OCI-LY7 (cell line): ENCODE measurements around the gene TRAM2. TPM values are rescaled to one million over a fixed set of nuclear protein-coding genes. Genes with fewer than 3 reads are reported as not detected.

Experiments used
- BruUV-seq: library from RNA; stranded (reverse); fragments of 400-500 nt; replicated peaks from 2 replicates; lab custom pipeline; 2021; lab: Mats Ljungman, UMichigan
- CTCF ChIA-PET: fragments of 300-600 bp; sonication (Branson Sonifier 250); formaldehyde crosslinking; loops from one replicate; lab custom pipeline; 2022; ENCODE audit warnings: antibody characterized with exemption; ENCODE audit not compliant: unreplicated experiment; lab: Charles Lee
- POLR2A ChIA-PET: fragments of 300-600 bp; sonication (Branson Sonifier 250); formaldehyde crosslinking; loops from one replicate; lab custom pipeline; 2022; ENCODE audit warnings: antibody characterized with exemption; lab: Charles Lee
- DNase-seq: peaks from one replicate; pipeline ENCODE4 v3.0.0-alpha.2; 2015; ENCODE audit warnings: low spot score
- H2AFZ ChIP-seq: fragments of 200-600 bp; sonication (generic), shearing (Covaris generic); 2 replicates; pipeline ENCODE4 v1.6.1; 2014; ENCODE audit warnings: mild to moderate bottlenecking, antibody characterized with exemption, low read length, moderate library complexity
- H3K27ac ChIP-seq: fragments of 200-600 bp; sonication (generic); 2 replicates; pipeline ENCODE4 v1.5.1; 2014; ENCODE audit warnings: mixed run types, low read depth, mild to moderate bottlenecking, moderate library complexity, low read length, inconsistent platforms; ENCODE audit not compliant: poor library complexity, severe bottlenecking
- H3K36me3 ChIP-seq: fragments of 200-600 bp; sonication (generic); 2 replicates; pipeline ENCODE4 v1.6.1; 2014; ENCODE audit warnings: mild to moderate bottlenecking, antibody characterized with exemption, low read length, moderate library complexity, mixed read lengths; ENCODE audit not compliant: insufficient read depth
- H3K4me1 ChIP-seq: fragments of 200-600 bp; sonication (generic); 2 replicates; pipeline ENCODE4 v1.5.1; 2014; ENCODE audit warnings: mild to moderate bottlenecking, low read length; ENCODE audit not compliant: insufficient read depth, poor library complexity, severe bottlenecking
- H3K4me2 ChIP-seq: fragments of 200-600 bp; sonication (generic); 2 replicates; pipeline ENCODE4 v1.6.1; 2014; ENCODE audit warnings: mild to moderate bottlenecking, low read length
- H3K4me3 ChIP-seq: fragments of 200-600 bp; sonication (generic); 2 replicates; pipeline ENCODE4 v1.5.1; 2014; ENCODE audit warnings: mild to moderate bottlenecking, low read depth, low read length; ENCODE audit not compliant: poor library complexity, severe bottlenecking
- H3K79me2 ChIP-seq: fragments of 200-600 bp; sonication (generic); 2 replicates; pipeline ENCODE4 v1.6.1; 2016; ENCODE audit warnings: low read depth, mild to moderate bottlenecking, low read length, moderate library complexity, mixed read lengths; ENCODE audit not compliant: insufficient read depth
- H3K9me2 ChIP-seq: fragments of 200-600 bp; sonication (generic); 2 replicates; pipeline ENCODE4 v1.6.1; 2016; ENCODE audit warnings: mild to moderate bottlenecking, low read length, mixed read lengths; ENCODE audit not compliant: insufficient read depth
- H3K9me3 ChIP-seq: fragments of 200-600 bp; sonication (generic); 2 replicates; pipeline ENCODE4 v1.6.1; 2014; ENCODE audit warnings: mild to moderate bottlenecking, mixed run types, low read length, mixed read lengths
- H4K20me1 ChIP-seq: fragments of 200-600 bp; sonication (generic); 2 replicates; pipeline ENCODE4 v1.6.1; 2014; ENCODE audit warnings: mild to moderate bottlenecking, antibody characterized with exemption, low read length, moderate library complexity, mixed read lengths; ENCODE audit not compliant: insufficient read depth
- CTCF ChIP-seq: fragments of 200-600 bp; sonication (generic); conservative IDR thresholded peaks from 2 replicates; pipeline ENCODE4 v1.5.1; 2014; ENCODE audit warnings: mild to moderate bottlenecking, antibody characterized with exemption, low read length, moderate library complexity, mixed read lengths
- EZH2phosphoT487 ChIP-seq: fragments of 200-600 bp; sonication (generic); IDR thresholded peaks from 2 replicates; pipeline ENCODE4 v1.6.1; 2018; ENCODE audit warnings: low read depth, borderline replicate concordance, mild to moderate bottlenecking, mixed run types, antibody characterized with exemption, low read length, moderate library complexity, mixed read lengths
- intact Hi-C: fragments of 100-400 bp; cut with micrococcal nuclease; formaldehyde crosslinking; loops from one replicate; pipeline ENCODE4 v1.10.0; 2022; ENCODE audit not compliant: unreplicated experiment
- total RNA-seq, 2 experiments: library from RNA; depleted of rRNA in 1 of 2; stranded (reverse); fragments of >200 nt in 1 of 2; shearing (Covaris generic) in 1 of 2; gene quantifications; 2 replicates each; pipeline ENCODE4 v1.2.3, GENCODE V29; 2014 to 2022

TRAM2 gene
- total RNA-seq, 2 experiments from 2014 or later: 19.3 to 38.2 TPM

GRCh38 chr6:52543262-52543661, 33.6 kb downstream of the TRAM2 start:
- Histone ChIP-seq H4K20me1 (peaks cover 7% of the 10 kb centered on the region; the same call in 1 of the 2 replicates), H3K9me2 (no peaks in the 10 kb centered on the region), H3K79me2 (peaks cover 67% of the 10 kb centered on the region), H3K27ac (no peak overlapping the region), H3K4me3 (no peak overlapping the region), H3K4me2 (no peak overlapping the region), H3K36me3 (peaks cover 4% of the 10 kb centered on the region; the same call in 1 of the 2 replicates), H2AFZ (no peak overlapping the region), H3K4me1 (peaks cover 61% of the 10 kb centered on the region), H3K9me3 (no peaks in the 10 kb centered on the region)
- POLR2A ChIA-PET: interaction anchor here (0.9 to 9.5 kb wide), 3 partner anchors 8 to 52 kb away, joined by 3 to 72 read pairs (median 6); no protein-coding TSS in a partner anchor
- intact Hi-C loops: no loop called here
- TF ChIP-seq CTCF (no peak), EZH2phosphoT487 (no peak)
- no peak for DNase-seq
- BruUV-seq: no TSS peak
- CTCF ChIA-PET: no interaction called here

GRCh38 chr6:52541135-52541534, 35.7 kb downstream of the TRAM2 start:
- H4K20me1 ChIP-seq: peaks cover 5% of the 10 kb centered on the region; the same call in 1 of the 2 replicates
- no TSS peak for BruUV-seq
- DNase-seq: no peak

More at GRCh38 chr6:52541135-52541534, 35.7 kb downstream of the TRAM2 start:
- ChIA-PET POLR2A (interaction anchor here (0.6 to 9.5 kb wide), 8 partner anchors 10 to 1260 kb away, joined by 3 to 72 read pairs (median 4); no protein-coding TSS in a partner anchor), CTCF (interaction anchor here (1.0 to 2.2 kb wide), 2 partner anchors 9 to 56 kb away, joined by 3 to 5 read pairs; no protein-coding TSS in a partner anchor)
- H2AFZ ChIP-seq: no peak overlapping the region
- intact Hi-C loops: no loop called here
- H3K4me2 ChIP-seq: no peak overlapping the region
- H3K27ac ChIP-seq: no peak overlapping the region
- peaks cover 59% of the 10 kb centered on the region for H3K79me2 ChIP-seq
- TF ChIP-seq EZH2phosphoT487 (no peak), CTCF (no peak)
- H3K4me1 ChIP-seq: peaks cover 66% of the 10 kb centered on the region
- no peak overlapping the region for H3K4me3 ChIP-seq
- no peaks in the 10 kb centered on the region for H3K9me3 ChIP-seq
- peaks cover 4% of the 10 kb centered on the region; the same call in 1 of the 2 replicates for H3K36me3 ChIP-seq
- no peaks in the 10 kb centered on the region for H3K9me2 ChIP-seq
